Mesenteric fat pad (tissue), 1 donor: ENCODE measurements around the gene BABAM2. TPM values are rescaled to one million over a fixed set of nuclear protein-coding genes. Genes with fewer than 3 reads are reported as not detected.
A peak's percentile ranks its signal among the peaks of the same experiment; 100 is the strongest.
"Not testable (repeated sequence)": the region's sequence is repeated elsewhere in the genome, so short reads cannot be mapped to it uniquely, and the experiment has no call there.

Experiments used
- DNase-seq: peaks from one replicate; pipeline ENCODE4 v3.0.0-alpha.2; 2020; ENCODE audit warnings: low spot score
- long read RNA-seq: library from polyadenylated mRNA; unstranded; transcript quantifications from one replicate; pipeline ENCODE4 v2.0.0, GENCODE V29; 2020
- total RNA-seq: library from RNA; stranded (reverse); fragmentation: NEBNext Ultra II Directional; extraction: Animal tissue kit (Norgen Biotek cat#: 25700); gene quantifications from one replicate; pipeline ENCODE4 v1.2.1, GENCODE V29; 2021
- donor health status: DM: yes; HTN: yes; CAD: no.

BABAM2 gene
- total RNA-seq = 36.0 TPM
- long read RNA-seq, transcript BABAM2-204 (12 exons, 1,657 nt) = major isoform, 61 of 102 reads
- long read RNA-seq, transcript BABAM2-202 (13 exons, 1,852 nt) = minor isoform, 5 of 102 reads
- long read RNA-seq, transcript BABAM2-203 (13 exons, 1,686 nt) = minor isoform, 6 of 102 reads
- long read RNA-seq, partial matches to known transcripts = 3 of 102 reads
- long read RNA-seq, other reads (novel, unspliced or antisense) = 23 of 102 reads

DNA sequence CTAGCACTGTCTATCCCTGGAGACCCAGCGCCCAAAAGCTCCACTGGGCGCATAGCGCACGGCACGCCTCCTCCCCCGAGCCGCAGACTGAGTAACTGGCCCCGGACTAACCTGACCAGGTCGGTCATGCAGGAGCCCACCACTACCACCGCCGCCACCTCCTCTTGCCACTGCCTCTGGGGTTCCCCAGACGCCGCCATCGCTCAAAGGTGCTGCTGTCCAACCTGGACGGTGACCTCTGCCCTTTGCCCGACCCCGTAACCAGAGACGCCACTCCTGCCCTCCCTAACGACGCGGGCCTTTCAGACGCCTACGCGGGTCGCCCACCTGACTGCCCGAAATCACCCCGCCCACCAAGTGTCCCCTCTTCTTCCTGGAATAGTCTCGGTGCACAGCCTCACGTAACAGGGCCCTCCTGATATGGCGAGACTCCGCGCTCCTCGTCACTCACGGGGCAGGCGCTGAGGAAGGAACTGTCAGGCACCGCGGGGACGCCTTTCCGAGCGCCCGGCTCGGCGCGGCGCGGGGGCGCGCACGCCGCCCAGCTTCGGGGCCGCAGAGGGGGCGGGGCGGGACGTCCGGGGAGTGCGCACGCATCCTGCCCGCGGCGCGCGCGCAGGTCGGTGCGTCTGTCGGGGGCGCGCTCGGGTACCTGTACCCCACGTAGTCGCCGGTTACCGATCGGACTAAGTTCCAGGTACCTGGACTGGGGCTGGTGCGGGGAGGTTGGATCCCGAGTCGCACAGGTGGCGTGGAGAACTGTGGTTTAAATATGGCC lies at the start of gene BABAM2, which contains the start of gene RBKS:
Gene BABAM2 (plus strand): TSS at position 584 of the 778 bp plus-strand sequence. CDS start 3,828 bp downstream, outside the sequence.
Gene RBKS (minus strand): TSS at position 242 of the 778 bp plus-strand sequence. CDS start 42 bp downstream, at position 200.
- peak; percentile 97 for DNase-seq

DNA sequence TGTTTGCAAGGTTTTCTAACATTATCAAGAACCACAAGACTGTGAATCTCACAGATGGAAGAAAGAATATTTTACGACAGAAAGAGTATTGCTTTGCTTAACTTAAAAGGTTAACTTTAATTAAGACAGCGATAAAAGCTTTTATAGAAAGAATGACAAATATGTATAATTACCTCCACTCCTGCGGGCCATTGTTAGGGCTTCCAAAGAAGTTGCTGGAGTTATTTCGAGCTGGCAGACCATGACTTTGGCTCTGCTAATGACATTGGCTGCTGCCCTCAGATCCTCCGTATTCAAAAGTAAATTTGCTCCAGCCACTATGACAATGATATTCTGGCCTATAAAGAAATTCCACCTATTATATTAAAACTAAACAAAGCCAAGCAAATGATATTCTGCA lies 47.6 kb upstream of the BABAM2 start:
- DNase-seq = no peak

DNA sequence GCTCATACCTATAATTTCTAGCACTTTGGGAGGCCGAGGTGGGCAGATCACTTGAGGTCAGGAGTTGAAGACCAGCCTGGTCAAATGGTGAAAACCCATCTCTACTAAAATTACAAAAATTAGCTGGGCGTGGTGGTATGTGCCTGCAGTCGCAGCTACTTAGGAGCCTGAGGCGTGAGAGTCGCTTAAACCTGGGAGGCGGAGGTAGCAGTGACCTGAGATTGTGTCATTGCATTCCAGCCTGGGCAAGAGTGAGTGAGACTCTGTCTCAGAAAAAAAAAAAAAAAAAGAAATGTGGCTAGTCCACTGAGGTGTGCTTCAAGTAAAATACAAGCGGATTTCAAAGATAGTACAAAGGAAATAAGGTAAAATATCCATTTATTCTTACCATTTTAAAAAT lies 46.5 kb upstream of the BABAM2 start:
- DNase-seq = no peak

DNA sequence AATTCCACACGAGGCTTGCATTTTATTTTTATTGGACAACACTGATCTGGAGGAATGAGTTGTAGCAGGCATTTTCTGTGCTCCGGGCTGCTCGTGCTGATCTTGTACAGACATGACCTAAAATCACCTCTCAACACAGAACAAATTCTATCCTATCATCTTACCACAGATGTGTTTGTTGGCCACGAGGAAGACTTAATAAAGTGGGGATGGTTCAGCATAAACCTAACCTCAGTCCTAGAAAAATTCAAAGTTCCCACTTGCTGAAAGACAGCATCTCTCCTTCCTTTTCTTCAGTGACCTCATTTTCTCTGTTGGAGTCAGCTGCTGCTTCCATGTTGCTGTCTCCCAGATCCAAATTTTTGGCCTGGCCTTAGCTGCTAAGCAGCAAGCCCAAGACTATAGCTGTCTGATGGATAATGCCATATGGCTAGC lies 45.7 kb upstream of the BABAM2 start:
- no peak for DNase-seq

DNA sequence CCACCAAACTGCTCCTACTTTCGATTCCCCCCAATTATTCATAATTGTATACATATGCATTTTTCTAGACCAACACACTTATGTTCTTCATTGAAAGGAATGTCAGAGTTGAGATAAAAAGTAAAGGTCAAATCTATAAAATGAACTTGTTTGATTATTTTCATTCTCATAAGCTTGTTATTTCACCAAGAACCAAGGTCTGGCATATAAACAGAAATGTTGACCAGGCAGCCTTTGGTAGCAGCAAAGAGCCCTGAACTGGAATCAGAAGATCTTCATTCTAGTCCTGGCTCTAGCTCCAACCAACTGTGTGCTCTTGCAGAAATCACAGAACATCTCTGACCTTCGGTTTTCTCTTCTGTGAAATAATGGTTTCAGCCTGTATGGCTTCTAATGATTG lies 43.2 kb upstream of the BABAM2 start:
- DNase-seq = no peak

DNA sequence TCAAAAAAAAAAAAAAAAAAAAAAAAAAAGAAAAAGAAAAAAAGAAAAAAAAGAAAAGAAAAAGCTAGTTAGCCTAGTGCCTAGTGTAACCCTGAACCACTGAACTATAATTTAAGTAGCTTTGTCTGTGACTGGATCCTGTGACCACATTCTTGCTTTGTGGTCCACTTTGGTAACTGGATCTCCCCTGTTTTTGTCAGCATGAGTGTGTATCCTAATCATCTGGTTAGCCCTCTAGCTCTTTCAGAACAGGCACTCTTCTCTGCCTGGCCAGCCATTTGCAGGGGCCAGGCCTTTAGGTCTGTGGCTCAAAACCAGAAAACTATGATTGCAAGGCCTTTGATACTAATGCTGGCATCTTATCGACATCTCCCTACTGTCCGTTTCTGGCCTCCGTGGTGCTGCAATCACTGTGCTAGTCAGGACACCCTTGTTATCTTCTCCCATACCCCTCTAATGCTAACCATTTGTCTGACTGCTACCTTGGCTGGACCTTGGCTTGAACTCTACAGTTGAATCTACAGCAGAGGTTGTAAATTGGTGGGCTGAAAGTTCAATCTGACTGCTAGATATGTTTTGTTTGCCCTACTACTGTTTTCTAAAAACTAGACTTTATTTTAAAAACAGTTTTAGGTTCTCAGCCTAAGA lies 40.8 kb upstream of the BABAM2 start:
- no peak for DNase-seq

DNA sequence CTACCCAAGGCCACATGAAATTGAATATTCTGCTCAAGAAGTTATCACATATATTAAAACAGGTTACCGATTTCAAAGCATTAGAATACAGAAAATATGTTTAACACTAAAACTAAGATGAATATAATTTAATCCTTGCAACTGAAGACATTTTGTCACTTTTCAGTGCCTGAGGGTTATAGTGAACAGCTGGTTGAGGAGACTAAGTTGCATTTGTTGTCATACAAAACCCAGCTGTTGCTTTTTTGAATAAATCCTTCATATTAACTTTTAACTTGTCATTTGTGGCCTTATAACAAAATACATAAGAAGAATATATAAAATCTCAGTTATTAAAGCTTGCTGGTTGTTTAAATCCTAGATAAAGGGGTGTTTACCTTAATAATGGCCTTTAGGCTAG lies 37.8 kb upstream of the BABAM2 start:
- no peak for DNase-seq

DNA sequence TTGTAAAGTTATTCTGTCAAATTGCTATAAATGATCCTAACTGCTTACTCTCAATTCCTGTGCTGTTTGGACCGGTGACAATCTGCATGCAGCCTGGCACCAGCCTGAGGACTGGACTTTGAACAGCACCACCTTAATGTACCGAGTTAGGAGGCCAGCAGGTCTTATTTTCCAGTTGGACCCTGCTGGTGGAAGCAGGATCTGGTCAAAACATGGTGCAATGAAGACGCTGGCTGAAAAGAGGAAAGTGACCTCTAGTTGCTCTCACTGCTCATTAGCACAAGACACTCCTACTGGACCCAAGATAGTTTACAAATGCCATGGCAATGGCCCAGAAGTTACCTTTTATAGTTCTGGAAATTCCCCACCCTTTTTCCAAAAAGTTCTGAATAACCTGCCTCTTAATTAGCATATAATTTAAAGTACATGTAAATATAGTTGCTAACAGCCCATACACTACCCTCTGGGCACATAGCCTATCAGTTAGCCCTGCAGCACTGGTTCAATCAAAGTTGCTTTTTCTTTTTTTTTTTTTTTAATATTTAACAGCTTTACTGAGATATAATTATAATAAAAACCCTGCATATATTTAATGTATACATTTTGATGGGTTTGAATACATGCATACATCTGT lies 36.2 kb upstream of the BABAM2 start:
- DNase-seq = no peak

DNA sequence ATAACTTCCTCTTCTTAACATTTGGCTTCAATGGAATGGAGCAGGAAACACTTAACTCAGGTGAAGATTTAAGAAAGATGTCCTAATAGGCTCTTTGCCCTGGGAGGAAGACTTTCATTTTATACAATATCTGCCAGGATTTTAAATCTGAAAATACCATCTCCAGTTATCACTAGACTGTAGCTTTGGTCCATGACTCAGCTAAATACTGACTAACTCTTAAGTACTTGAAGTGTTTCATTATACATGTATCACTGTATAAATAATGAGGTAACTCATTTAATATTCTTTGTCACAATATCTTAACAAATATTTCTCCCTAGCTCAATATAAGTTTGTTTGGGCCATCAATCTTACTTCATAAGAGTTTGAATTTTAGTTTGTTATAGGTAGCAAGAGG lies 35.1 kb upstream of the BABAM2 start:
- no peak for DNase-seq

DNA sequence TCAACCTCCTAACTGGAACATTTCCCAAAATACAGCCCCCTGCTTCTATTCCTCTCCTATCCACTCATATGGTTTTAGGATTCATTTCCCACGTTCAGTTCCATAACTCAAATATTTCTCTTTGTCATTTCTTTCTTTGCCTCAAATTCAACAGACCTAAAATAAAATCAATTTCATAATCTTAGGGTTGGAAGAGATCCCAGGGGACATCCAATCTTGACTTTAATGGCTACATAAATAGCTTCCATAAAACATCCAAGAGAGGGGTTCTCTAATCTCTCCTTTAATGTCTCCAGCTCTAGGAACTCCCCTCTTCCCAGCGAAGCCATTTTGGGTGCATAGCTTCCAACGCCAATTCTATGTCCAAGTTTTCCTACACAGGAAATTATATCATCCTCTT lies 34.1 kb upstream of the BABAM2 start:
- DNase-seq = no peak

DNA sequence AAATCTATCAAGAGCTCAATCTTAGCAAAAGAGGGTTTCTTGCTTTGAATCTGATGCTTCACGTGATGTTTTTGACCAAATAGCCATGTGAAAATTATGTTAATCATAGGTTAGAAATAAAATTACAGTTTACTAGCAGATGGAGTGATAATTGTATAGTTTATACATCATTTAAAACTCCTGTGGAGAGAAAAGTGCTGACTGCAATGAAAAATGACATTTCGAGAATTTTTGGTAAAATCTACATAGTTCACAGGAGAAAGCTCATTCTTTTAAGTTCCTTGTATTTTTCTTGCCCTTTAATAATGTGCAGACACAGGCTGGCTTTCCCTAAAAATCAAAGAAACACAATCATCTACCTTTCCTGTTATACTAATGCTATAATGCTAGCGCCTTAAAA lies 33.6 kb upstream of the BABAM2 start:
- no peak for DNase-seq

DNA sequence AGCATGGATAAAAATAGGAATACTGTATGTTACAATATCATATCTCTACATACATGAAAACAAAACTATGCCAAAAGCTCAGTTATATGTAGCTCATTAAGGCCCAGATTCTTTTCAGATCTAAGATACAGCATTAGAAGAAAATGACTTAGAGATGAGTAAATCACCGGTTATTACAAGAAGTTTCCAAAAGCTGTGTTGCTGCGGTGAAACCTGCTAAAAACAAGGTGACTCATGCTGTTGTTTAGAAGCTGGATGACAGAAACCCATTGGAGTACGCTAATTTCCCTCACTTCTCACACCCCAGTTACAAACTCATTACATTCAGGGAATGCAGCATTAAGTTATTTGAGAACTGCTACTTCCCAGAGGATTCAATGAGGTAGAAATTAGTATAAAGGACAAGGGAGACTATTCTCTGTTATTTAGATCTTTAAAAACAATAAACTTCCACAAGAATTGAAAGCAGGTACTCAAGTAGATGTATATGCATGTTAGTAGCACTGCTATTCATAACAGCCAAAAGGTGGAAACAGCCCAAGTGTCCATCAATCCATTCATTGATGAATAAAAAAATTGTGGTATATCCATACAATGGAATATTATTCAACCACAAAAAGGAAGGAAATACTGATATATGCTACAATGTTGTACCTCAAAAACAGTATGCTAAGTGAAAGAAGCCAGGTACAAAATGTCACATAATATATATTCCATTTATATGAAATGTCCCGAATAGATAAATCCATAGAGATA lies 32.9 kb upstream of the BABAM2 start:
- DNase-seq = no peak

DNA sequence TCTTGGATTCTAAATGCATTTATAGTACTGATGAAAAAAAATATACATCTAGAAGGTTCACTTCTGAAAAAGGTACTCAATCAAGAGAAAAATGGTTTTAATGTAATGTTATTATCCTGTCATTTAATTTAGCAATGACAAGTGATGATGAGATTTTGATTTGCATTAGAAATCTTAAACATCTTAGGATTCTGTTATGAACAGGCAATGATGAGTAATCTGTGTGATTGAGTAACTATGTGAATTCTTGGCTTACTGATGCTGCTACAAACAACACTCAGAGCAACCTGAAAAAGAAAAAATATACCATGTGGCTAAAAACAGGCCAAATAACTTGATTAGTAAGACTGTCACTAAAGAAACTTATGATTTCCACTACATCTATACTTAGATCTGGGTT lies 30.4 kb upstream of the BABAM2 start:
- no peak for DNase-seq

DNA sequence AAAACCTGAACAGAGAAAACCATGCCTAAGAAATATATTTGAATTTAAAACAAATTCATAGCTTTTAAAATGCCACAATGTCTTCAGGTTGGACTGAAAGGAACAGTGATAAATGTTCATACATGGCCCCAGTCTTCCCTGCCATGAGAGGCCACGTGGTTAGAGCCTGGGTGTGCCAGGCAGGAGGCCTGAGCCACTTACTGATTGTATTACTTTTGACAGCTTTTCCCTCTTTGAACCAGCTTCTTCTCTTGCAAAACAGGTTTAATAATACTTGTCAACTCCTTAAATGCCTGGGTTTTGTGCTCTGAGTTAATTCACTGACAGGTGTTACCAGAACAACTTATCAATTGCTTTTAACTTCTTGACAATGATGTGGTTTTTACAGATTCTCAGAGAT lies 27.4 kb upstream of the BABAM2 start:
- DNase-seq = no peak

DNA sequence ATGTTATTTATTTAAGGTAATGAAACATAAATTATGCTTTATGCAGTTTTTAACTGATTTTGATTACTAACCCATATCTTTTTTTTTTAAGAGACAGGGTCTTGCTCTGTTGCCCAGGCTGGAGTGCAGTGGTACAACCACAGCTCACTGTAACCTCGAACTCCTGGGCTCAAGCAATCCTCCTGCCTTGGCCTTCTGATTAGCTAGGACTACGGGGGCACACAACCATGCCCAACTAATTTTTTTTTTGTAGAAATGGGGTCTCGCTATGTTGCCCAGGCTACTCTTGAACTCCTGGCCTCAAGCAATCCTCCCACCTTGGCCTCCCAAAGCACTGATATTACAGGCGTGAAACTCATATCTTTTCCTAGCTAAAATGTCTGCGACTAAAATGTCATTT lies 26.6 kb upstream of the BABAM2 start:
- DNase-seq = not testable (repeated sequence)

DNA sequence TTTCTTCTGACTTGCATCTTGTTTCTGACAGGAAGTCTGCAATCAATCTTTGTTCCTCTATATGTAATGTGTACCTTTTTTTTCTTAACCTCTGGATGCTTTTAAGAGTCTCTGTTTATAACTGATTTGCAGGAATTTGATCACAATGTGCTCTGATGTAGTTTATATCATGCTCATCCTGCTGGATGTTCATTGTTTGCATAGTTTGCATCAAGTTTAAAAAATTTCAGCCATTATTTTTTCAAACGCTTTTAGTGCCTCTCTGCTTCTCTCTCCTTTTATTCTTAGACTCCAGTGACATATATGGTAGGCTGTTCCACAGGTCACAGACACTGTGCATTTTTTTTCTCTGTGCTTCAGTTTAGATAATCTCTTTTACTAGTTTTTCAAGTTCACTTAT lies 24.3 kb upstream of the BABAM2 start:
- DNase-seq = no peak

DNA sequence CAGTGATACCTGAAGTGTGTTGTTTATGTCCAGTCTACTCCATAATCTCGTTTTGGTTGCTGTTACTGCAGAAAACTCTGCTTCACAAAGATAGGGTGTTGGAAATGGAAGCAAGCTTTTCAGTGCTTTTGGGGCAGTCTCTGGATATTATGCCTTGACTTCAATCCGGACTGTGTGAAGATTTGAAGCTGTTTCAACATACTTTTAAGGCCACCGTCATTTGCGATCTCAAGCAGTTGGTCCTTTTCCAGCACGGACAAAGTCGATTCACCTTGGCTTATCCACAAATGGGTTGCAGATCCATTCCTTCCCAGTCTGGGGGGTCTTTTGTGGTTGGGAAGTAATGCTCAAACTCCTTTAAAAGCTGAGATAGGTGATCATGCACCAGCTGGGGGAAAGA lies 20.8 kb upstream of the BABAM2 start:
- no peak for DNase-seq

DNA sequence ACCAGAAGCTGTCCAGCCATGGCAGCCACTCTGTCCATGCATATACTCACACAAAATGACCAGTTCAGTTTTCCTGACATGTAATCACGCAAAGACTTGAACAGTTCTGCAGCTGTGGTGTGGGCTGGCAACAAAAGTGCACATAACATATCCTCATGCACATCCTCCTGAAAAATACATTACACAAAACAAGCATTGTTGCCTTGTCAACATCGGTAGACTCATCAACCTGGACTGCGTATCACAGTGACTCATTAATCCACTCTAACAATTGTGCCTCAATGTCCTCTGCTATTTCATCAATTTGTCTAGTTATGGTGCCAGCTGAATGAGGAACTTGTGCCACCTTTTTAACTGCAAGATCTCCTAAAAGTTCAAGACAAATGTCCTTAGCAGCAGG lies 19.8 kb upstream of the BABAM2 start:
- DNase-seq = no peak

DNA sequence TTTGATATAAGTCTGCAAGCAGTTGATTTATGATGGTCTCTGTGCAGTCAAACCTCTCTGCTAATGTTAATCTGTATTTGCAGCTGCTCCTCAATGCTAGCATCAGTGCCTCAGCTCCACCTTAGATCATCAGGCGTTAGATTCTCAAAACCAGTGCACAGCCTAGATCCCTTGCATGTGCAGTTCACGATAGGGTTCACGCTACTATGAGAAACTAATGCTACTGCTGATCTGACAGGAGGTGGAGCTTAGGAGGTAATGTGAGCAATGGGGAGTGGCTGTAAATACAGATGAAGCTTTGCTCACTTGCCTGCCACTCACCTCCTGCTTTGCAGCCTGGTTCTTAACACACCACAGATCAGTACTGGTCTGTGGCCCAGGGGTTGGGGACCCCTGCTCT lies 18.7 kb upstream of the BABAM2 start:
- DNase-seq = no peak

DNA sequence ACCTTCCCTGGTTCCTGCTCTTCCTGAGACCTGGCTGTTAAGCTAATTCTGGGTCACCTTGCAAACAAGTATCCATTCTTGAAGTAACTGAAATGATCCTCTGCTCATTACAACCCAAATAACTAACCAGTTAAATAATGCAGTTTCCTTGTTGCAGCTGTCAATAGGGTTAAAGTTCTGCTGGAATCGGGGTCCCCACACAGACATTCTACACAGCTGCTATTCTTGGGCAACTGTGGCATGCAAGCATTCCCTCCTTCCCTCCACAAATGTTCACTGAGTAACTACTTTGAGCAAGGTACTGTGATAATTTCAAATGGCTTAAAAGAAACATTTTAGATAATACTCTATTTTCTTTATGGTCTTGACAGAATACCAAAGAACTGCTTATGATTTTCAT lies 17.4 kb upstream of the BABAM2 start:
- no peak for DNase-seq
